HEK293T (cell line): Measurements from ENCODE around the gene TJP2.

Experiments used
- CTCF ChIA-PET: fragments of 350-600 bp; formaldehyde crosslinking; extraction: SDS; loops from one replicate; lab custom pipeline; 2021; ENCODE audit warnings: antibody characterized with exemption, inconsistent platforms; lab: Yijun Ruan, JAX
- POLR2A ChIA-PET: fragments of 350-600 bp; formaldehyde crosslinking; extraction: SDS; loops from one replicate; lab custom pipeline; 2020; ENCODE audit warnings: antibody characterized with exemption, inconsistent platforms; lab: Yijun Ruan, JAX
- DNase-seq: peaks from one replicate; pipeline ENCODE4 v3.0.0; 2012; ENCODE audit warnings: mixed read lengths; ENCODE audit errors: extremely low spot score
- ARNT ChIP-seq: fragments of 450-650 bp; IDR thresholded peaks from 2 replicates; pipeline ENCODE4 v1.6.1; 2017; ENCODE audit warnings: mild to moderate bottlenecking
- BHLHE40 ChIP-seq: fragments of 450-650 bp; IDR thresholded peaks from 2 replicates; pipeline ENCODE4 v1.6.1; 2016; ENCODE audit warnings: mild to moderate bottlenecking, moderate library complexity, borderline replicate concordance
- CTBP1 ChIP-seq: fragments of 450-650 bp; IDR thresholded peaks from 2 replicates; pipeline ENCODE4 v1.6.1; 2016; ENCODE audit warnings: borderline replicate concordance
- ELF4 ChIP-seq: fragments of 450-650 bp; IDR thresholded peaks from 2 replicates; pipeline ENCODE4 v1.6.1; 2017; ENCODE audit warnings: antibody characterized with exemption
- FOXA1 ChIP-seq: fragments of 450-650 bp; IDR thresholded peaks from 2 replicates; pipeline ENCODE4 v1.6.1; 2016; ENCODE audit warnings: mild to moderate bottlenecking
- FOXK2 ChIP-seq: fragments of 450-650 bp; IDR thresholded peaks from 2 replicates; pipeline ENCODE4 v1.6.1; 2016; ENCODE audit warnings: mild to moderate bottlenecking
- FOXM1 ChIP-seq: fragments of 450-650 bp; IDR thresholded peaks from 2 replicates; pipeline ENCODE4 v1.6.1; 2017; ENCODE audit warnings: mild to moderate bottlenecking, borderline replicate concordance
- HDGF ChIP-seq: fragments of 450-650 bp; IDR thresholded peaks from 2 replicates; pipeline ENCODE4 v1.6.1; 2017; ENCODE audit warnings: antibody characterized with exemption, borderline replicate concordance
- L3MBTL2 ChIP-seq: fragments of 450-650 bp; conservative IDR thresholded peaks from 2 replicates; pipeline ENCODE4 v1.6.1; 2016; ENCODE audit warnings: mild to moderate bottlenecking
- LEF1 ChIP-seq: fragments of 450-650 bp; IDR thresholded peaks from 2 replicates; pipeline ENCODE4 v1.6.1; 2017; ENCODE audit warnings: mild to moderate bottlenecking, borderline replicate concordance
- NFRKB ChIP-seq: fragments of 450-650 bp; IDR thresholded peaks from 2 replicates; pipeline ENCODE4 v1.6.1; 2016; ENCODE audit warnings: mild to moderate bottlenecking, moderate library complexity
- SP1 ChIP-seq: fragments of 450-650 bp; IDR thresholded peaks from 2 replicates; pipeline ENCODE4 v1.6.1; 2017
- SUZ12 ChIP-seq: fragments of 450-650 bp; IDR thresholded peaks from 2 replicates; pipeline ENCODE4 v1.6.1; 2016; ENCODE audit warnings: mild to moderate bottlenecking
- TARDBP ChIP-seq: fragments of 450-650 bp; IDR thresholded peaks from 2 replicates; pipeline ENCODE4 v1.6.1; 2016
- ZNF384 ChIP-seq: fragments of 450-650 bp; IDR thresholded peaks from 2 replicates; pipeline ENCODE4 v1.6.1; 2016
- TF ChIP-seq, protein P1 (sequence below): fragments of 450-650 bp; IDR thresholded peaks from 2 replicates; pipeline ENCODE4 v1.6.1; 2016

Gene TJP2

DNA sequence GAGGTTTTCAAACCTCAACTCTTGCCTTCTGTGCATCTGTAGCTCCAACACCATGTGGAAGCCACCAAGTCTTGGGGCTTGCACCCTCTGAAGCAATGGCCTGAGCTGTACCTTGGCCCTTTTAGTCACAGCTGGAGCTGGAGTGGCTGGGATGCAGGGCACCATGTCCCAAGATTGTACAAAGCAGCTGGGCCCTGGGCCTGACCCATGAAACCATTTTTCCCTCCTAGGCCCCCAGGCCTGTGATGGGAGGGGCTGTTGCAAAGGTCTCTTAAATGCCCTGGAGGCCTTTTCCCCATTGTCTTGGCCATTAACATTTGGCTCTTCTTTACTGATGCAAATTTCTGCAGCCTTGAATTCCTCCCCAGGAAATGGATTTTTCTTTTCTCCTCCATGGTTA is 139.1 kb downstream of the TJP2 start:
- no peak for DNase-seq
- CTCF ChIA-PET, result no interaction called here
- POLR2A ChIA-PET, result no interaction called here
- TF ChIP-seq BHLHE40 (no peak), L3MBTL2 (no peak), SP1 (no peak), SUZ12 (no peak), NFRKB (no peak), FOXM1 (no peak), FOXK2 (no peak), ARNT (no peak), HDGF (no peak), LEF1 (no peak), ELF4 (no peak), CTBP1 (no peak), FOXA1 (no peak), TARDBP (no peak), ZNF384 (no peak)
- TF ChIP-seq, protein P1, sequence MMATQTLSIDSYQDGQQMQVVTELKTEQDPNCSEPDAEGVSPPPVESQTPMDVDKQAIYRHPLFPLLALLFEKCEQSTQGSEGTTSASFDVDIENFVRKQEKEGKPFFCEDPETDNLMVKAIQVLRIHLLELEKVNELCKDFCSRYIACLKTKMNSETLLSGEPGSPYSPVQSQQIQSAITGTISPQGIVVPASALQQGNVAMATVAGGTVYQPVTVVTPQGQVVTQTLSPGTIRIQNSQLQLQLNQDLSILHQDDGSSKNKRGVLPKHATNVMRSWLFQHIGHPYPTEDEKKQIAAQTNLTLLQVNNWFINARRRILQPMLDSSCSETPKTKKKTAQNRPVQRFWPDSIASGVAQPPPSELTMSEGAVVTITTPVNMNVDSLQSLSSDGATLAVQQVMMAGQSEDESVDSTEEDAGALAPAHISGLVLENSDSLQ, result no peak

DNA sequence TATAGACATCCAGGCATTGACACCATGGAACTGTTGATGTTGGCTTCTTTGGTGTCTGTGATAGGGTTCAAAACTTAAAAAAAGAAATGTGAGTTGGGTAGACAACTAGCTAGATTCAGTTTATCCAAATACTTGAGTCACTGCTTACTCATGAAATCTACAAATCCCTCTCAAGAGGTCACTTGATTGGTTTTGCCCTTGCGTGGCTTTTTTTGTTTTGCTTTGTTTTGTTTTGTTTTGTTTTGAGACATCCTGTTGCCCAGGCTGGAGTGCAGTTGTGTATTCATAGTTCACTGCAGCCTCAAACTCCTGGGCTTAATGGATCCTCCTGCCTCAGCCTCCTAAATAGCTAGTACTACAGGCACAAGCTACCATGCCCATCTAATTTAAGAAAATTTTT is 140.5 kb downstream of the TJP2 start:
- no peak for DNase-seq
- TF ChIP-seq BHLHE40, result no peak
- CTCF ChIA-PET, result no interaction called here
- POLR2A ChIA-PET, result no interaction called here

DNA sequence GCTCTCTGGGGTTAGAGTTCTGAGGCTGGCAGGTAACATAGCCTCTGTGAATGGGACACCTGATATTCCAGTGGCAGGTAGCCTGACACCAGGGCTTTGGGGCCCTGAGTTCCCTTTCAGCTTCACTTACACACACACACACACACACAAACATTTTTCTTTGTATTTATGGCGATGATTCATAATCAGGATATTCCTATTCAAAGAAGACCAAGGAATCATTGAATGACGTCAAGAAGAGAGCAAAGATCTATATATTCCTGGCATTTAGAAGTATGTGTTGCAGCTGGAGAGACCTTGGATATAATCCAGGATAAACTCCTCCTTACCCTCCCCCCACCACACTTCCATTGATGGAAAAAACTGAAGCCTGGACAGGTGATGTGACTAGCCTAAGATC is 143.0 kb downstream of the TJP2 start:
- CTCF ChIA-PET, result no interaction called here
- POLR2A ChIA-PET, result no interaction called here
- no peak for TF ChIP-seq FOXM1
- TF ChIP-seq FOXK2, result no peak
- TF ChIP-seq TARDBP, result no peak
- no peak for TF ChIP-seq ARNT
- TF ChIP-seq CTBP1, result no peak
- TF ChIP-seq ZNF384, result no peak
- no peak for TF ChIP-seq LEF1
- no peak for TF ChIP-seq NFRKB
- no peak for TF ChIP-seq L3MBTL2
- no peak for TF ChIP-seq ELF4
- no peak for TF ChIP-seq FOXA1
- TF ChIP-seq SUZ12, result no peak
- TF ChIP-seq HDGF, result no peak
- TF ChIP-seq BHLHE40, result no peak
- TF ChIP-seq SP1, result no peak
- no peak for DNase-seq

DNA sequence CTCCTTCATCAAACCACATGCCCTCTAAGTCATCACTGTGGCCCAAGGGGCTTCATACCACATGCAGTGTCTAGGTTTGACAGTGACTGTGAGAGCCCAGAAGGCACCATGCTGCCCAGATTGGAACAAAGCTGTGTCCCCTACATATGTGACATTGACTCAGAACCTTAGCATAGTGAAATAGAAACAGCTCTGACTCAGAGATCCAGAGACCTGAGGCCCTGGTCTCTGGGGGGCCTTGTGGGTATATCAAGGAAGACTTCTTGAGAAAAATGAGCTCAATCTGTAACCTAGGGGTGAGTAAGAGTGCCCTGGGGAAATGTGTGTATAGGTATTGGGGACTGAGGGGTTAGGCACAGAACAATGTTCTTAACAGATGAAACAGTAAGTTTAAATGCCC is 143.8 kb downstream of the TJP2 start:
- ChIA-PET POLR2A (no interaction called here), CTCF (no interaction called here)
- no peak for DNase-seq
- no peak for TF ChIP-seq ZNF384
- no peak for TF ChIP-seq BHLHE40

DNA sequence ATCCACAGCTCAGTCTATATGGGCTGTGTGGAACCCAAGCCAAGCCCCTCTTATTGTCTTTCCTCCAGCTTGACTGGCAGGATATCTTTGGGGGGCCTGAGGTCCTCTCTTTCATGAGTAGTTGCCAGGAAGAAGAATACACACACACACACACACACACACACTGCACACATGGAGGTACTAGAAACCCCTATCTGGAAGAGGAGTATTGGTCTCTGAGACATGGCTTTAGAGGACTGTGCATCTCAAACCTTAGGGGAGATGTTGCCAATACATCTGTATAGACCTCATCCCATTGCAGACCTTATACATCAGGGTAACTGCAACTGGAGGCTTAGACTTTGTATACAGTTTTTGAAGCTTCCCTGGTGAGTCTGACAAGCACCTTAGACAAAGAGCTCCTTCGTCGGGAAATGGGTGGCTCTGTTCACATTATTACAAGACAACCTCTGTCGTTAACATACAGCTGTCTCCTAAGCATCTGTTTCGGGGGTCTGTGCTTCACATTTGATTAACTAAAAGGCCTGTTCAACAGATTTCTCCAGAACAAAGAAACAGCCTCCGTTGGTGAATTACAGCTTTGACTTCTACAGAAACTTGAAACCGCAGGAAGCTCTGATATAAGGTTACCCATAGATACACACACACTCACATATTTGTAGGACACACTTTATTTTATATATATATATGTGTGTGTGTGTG is 145.4 kb downstream of the TJP2 start:
- POLR2A ChIA-PET, result no interaction called here
- CTCF ChIA-PET, result no interaction called here
- DNase-seq, result no peak
- TF ChIP-seq ARNT (no peak), SUZ12 (no peak), FOXA1 (no peak), LEF1 (no peak), FOXM1 (no peak), NFRKB (no peak), HDGF (no peak), ELF4 (no peak)

DNA sequence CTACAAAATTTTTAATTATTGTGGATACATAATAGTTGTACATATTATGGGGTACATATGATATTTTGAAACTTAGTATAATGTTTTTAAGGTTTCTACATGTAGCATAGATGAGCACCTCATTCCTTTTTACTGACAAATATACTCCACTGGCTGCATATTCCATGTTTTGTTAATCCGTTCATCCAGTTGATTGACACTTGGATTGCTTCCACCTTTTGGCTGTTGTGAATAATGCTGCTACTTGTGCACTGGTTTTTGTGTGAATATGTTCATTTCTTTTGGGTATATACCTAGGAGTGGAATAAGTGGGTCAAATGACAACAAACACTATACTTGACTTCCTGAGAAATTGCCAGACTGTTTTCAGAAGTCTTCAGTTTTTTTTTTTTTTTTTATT is 148.2 kb downstream of the TJP2 start:
- ChIA-PET CTCF (no interaction called here), POLR2A (no interaction called here)
- TF ChIP-seq FOXM1, result no peak
- TF ChIP-seq, protein P1, result peak; percentile 81
- DNase-seq, result no peak

DNA sequence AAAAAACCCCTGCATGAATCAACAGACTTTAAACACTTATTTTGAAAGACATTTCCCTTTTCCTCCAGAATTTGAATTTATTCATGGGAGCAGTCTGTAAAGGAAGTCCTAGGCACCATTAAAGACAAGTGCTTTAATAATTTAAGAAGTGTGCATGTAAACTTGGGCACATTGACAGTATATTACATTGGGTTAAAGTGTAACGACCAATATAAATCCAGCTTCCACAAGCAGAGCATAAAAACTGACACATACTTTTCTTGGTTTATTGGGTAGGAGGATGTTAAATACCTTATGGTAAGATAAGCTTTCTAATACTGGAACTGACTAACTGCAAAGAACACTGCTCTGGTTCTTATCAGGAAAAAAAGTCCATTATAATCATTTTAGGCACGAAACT is 149.8 kb downstream of the TJP2 start:
- TF ChIP-seq HDGF, result no peak
- no peak for TF ChIP-seq ELF4
- no peak for TF ChIP-seq FOXM1
- TF ChIP-seq NFRKB, result no peak
- TF ChIP-seq CTBP1, result no peak
- no peak for TF ChIP-seq SUZ12
- no peak for TF ChIP-seq FOXK2
- TF ChIP-seq, protein P1, result peak; percentile 34; the same call in 1 of the 2 replicates
- no peak for DNase-seq
- ChIA-PET POLR2A (no interaction called here), CTCF (interaction anchor here (0.7 kb wide), 1 partner anchor 47 kb away, joined by 5 read pairs; no protein-coding TSS in a partner anchor)
